K562 (cell line): ENCODE measurements around the gene MTMR6. TPM values are rescaled to one million over a fixed set of nuclear protein-coding genes. Genes with fewer than 3 reads are reported as not detected.

Experiments
- BCOR ChIP-seq: fragments of 450-650 bp; IDR thresholded peaks from 2 replicates; pipeline ENCODE4 v1.6.1; 2016
- DDX20 ChIP-seq: fragments of 450-650 bp; IDR thresholded peaks from 2 replicates; pipeline ENCODE4 v1.6.1; 2016; ENCODE audit warnings: missing genetic modification characterization, low read depth, mild to moderate bottlenecking, missing compliant biosample characterization, moderate library complexity
- DIDO1 ChIP-seq: fragments of 450-650 bp; IDR thresholded peaks from 2 replicates; pipeline ENCODE4 v1.6.1; 2016; ENCODE audit warnings: low read depth, missing biosample characterization, missing genetic modification characterization
- DLX4 ChIP-seq: fragments of 250-450 bp; sonication (Bioruptor Pico); IDR thresholded peaks from 2 replicates; pipeline ENCODE4 v1.6.1; 2021; ENCODE audit warnings: mild to moderate bottlenecking
- DMBX1 ChIP-seq: fragments of 250-450 bp; sonication (Bioruptor Pico); IDR thresholded peaks from 2 replicates; pipeline ENCODE4 v1.8.0; 2022; ENCODE audit warnings: inconsistent platforms, mild to moderate bottlenecking, moderate library complexity, borderline replicate concordance
- ELF4 ChIP-seq: fragments of 450-650 bp; formaldehyde crosslinking; IDR thresholded peaks from 2 replicates; pipeline ENCODE4 v1.4.0; 2022; ENCODE audit warnings: missing genetic modification characterization
- FOXA1 ChIP-seq: fragments of 450-650 bp; IDR thresholded peaks from 2 replicates; pipeline ENCODE4 v1.6.1; 2016; ENCODE audit warnings: mild to moderate bottlenecking, borderline replicate concordance
- GATA2 ChIP-seq: sonication (generic); formaldehyde crosslinking; IDR thresholded peaks from 2 replicates; pipeline ENCODE4 v1.4.0; 2020; ENCODE audit warnings: mild to moderate bottlenecking, missing genetic modification reagents
- LCOR ChIP-seq: sonication (generic); formaldehyde crosslinking; IDR thresholded peaks from 2 replicates; pipeline ENCODE4 v1.8.0; 2022; ENCODE audit warnings: mild to moderate bottlenecking, missing genetic modification reagents
- NFE2 ChIP-seq: IDR thresholded peaks from 2 replicates; pipeline ENCODE4 v1.6.1; 2014; ENCODE audit warnings: antibody characterized with exemption, low read depth
- NR2C2 ChIP-seq, 2 experiments: fragments of 200-800 bp in 1 of 2; sonication (Bioruptor generic) in 1 of 2; sonication (generic) in 1 of 2; formaldehyde crosslinking in 1 of 2; IDR thresholded peaks; 2 replicates each; pipeline versions ENCODE4 v1.6.1 to v1.8.0; 2016 to 2022; ENCODE audit warnings: mild to moderate bottlenecking in 1 of 2, missing compliant biosample characterization in 1 of 2, missing genetic modification characterization in 1 of 2, missing genetic modification reagents in 1 of 2
- POLR2A ChIP-seq: fragments of 450-650 bp; conservative IDR thresholded peaks from 2 replicates; pipeline ENCODE4 v1.6.1; 2016
- POLR2AphosphoS2 ChIP-seq: IDR thresholded peaks from 2 replicates; pipeline ENCODE4 v1.6.1; 2012; ENCODE audit warnings: low read length, improper control_type of control experiment
- POLR2H ChIP-seq: IDR thresholded peaks from 2 replicates; pipeline ENCODE4 v1.6.1; 2016; ENCODE audit warnings: missing genetic modification characterization, low read depth, mild to moderate bottlenecking, control low read depth, missing compliant biosample characterization, moderate library complexity
- RBBP5 ChIP-seq: fragments of 200-600 bp; sonication (generic); IDR thresholded peaks from 2 replicates; pipeline ENCODE4 v1.6.1; 2012; ENCODE audit warnings: borderline replicate concordance, mild to moderate bottlenecking, low read length, control low read depth, inconsistent platforms; ENCODE audit not compliant: insufficient read depth, poor library complexity, severe bottlenecking
- RBM39 ChIP-seq: fragments of 200-400 bp; formaldehyde crosslinking; optimal IDR thresholded peaks from 2 replicates; pipeline ENCODE3; 2018; ENCODE audit warnings: low read depth, low read length
- SMARCB1 ChIP-seq: IDR thresholded peaks from 2 replicates; pipeline ENCODE4 v1.6.1; 2011; ENCODE audit warnings: improper control_type of control experiment, low read depth; ENCODE audit not compliant: insufficient read length
- SMARCE1 ChIP-seq: fragments of 450-650 bp; IDR thresholded peaks from 2 replicates; pipeline ENCODE4 v1.7.1; 2016; ENCODE audit warnings: mild to moderate bottlenecking
- TARDBP ChIP-seq: fragments of 450-650 bp; IDR thresholded peaks from 2 replicates; pipeline ENCODE4 v1.6.1; 2016
- XRCC3 ChIP-seq: fragments of 450-650 bp; IDR thresholded peaks from 2 replicates; pipeline ENCODE4 v1.6.1; 2017; ENCODE audit warnings: mild to moderate bottlenecking, moderate library complexity
- XRCC5 ChIP-seq: fragments of 200-400 bp; formaldehyde crosslinking; IDR thresholded peaks from 2 replicates; pipeline ENCODE4 v1.6.1; 2017; ENCODE audit warnings: low read depth, mild to moderate bottlenecking, low read length
- ZFP30 ChIP-seq: fragments of 250-450 bp; sonication (Bioruptor Pico); IDR thresholded peaks from 2 replicates; pipeline ENCODE4 v1.8.0; 2022; ENCODE audit warnings: moderate library complexity, mild to moderate bottlenecking, inconsistent platforms, borderline replicate concordance
- ZNF41 ChIP-seq: fragments of 250-450 bp; sonication (Bioruptor Pico); conservative IDR thresholded peaks from 2 replicates; pipeline ENCODE4 v1.4.0; 2020; ENCODE audit warnings: mild to moderate bottlenecking
- ZNF584 ChIP-seq: fragments of 200-800 bp; sonication (Bioruptor generic); IDR thresholded peaks from 2 replicates; pipeline ENCODE4 v1.6.1; 2016; ENCODE audit warnings: low read depth, mild to moderate bottlenecking, missing genetic modification characterization, missing compliant biosample characterization
- polyA plus RNA-seq, 8 experiments: library from polyadenylated mRNA; depleted of rRNA in 4 of 8; stranded (reverse) in 5 of 8; unstranded in 3 of 8; fragments of >200 nt; fragmentation: Nextera tagmentation in 2 of 8; fragmentation: Illumina TruSeq in 1 of 8; extraction: Ambion mirVana in 2 of 8; extraction: Trizol in 1 of 8; gene quantifications; 2 replicates each; pipeline versions ENCODE4 v1.2.1 to v1.2.3, GENCODE V29; 2011 to 2014; ENCODE audit warnings: inconsistent platforms in 1 of 8, missing spikeins in 1 of 8
- total RNA-seq, 7 experiments: library from RNA; depleted of rRNA in 6 of 7; stranded (reverse); fragments of >200 nt in 6 of 7; fragmentation: Illumina TruSeq in 2 of 7; extraction: Trizol in 2 of 7; gene quantifications; 2 replicates each; pipeline versions ENCODE4 v1.2.1 to v1.2.3, GENCODE V29; 2011 to 2021; ENCODE audit warnings: low replicate concordance in 1 of 7
- TF ChIP-seq, protein P1 (sequence below): fragments of 450-650 bp; formaldehyde crosslinking; IDR thresholded peaks from 2 replicates; pipeline ENCODE4 v1.4.0; 2022; ENCODE audit warnings: mild to moderate bottlenecking, moderate library complexity
- TF ChIP-seq, protein P2 (sequence below): fragments of 250-450 bp; sonication (Bioruptor Pico); IDR thresholded peaks from 2 replicates; pipeline ENCODE4 v1.9.0; 2021; ENCODE audit warnings: mild to moderate bottlenecking
- TF ChIP-seq, protein P3 (sequence below): fragments of 450-650 bp; conservative IDR thresholded peaks from 2 replicates; pipeline ENCODE4 v1.6.1; 2016; ENCODE audit warnings: missing genetic modification characterization, low read depth, mild to moderate bottlenecking, control low read depth, missing compliant biosample characterization

MTMR6 gene
- total and polyA plus RNA-seq, 9 of the 15 experiments (the other 6 are each of a cell fraction or from before 2014, with no cell fraction given) = 3.9 to 10.8 (median 7.7) TPM

GRCh38 chr13:25301347-25302113 lies 14.2 kb upstream of the MTMR6 start, which contains the start of gene NUP58 (continued):
- TF ChIP-seq, protein P1, sequence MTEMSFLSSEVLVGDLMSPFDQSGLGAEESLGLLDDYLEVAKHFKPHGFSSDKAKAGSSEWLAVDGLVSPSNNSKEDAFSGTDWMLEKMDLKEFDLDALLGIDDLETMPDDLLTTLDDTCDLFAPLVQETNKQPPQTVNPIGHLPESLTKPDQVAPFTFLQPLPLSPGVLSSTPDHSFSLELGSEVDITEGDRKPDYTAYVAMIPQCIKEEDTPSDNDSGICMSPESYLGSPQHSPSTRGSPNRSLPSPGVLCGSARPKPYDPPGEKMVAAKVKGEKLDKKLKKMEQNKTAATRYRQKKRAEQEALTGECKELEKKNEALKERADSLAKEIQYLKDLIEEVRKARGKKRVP (CRISPR knock-in tag) = no peak
- TF ChIP-seq, protein P2, sequence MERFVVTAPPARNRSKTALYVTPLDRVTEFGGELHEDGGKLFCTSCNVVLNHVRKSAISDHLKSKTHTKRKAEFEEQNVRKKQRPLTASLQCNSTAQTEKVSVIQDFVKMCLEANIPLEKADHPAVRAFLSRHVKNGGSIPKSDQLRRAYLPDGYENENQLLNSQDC = no peak
- TF ChIP-seq POLR2A (peak; percentile 91), BCOR (no peak), RBM39 (no peak), SMARCE1 (no peak), ZNF41 (CRISPR knock-in tag) (no peak), ZFP30 (CRISPR knock-in tag) (no peak), DIDO1 (tag) (no peak), XRCC5 (no peak), DMBX1 (no peak), DLX4 (CRISPR knock-in tag) (no peak), DDX20 (tag) (no peak), POLR2AphosphoS2 (no peak), TARDBP (no peak), LCOR (CRISPR knock-in tag) (peak; percentile 60; the same call in 1 of the 2 replicates), POLR2H (tag) (peak; percentile 68), GATA2 (no peak), RBBP5 (peak; percentile 76), ELF4 (no peak), XRCC3 (no peak), FOXA1 (no peak), SMARCB1 (no peak), NFE2 (no peak), NR2C2 (CRISPR knock-in tag; IDR thresholded peaks at IDR 0.05) (no peak), NR2C2 (tag; IDR thresholded peaks at IDR 0.05) (peak; percentile 33; the same call in 1 of the 2 replicates), ZNF584 (CRISPR knock-in tag) (no peak)
- TF ChIP-seq, protein P3, sequence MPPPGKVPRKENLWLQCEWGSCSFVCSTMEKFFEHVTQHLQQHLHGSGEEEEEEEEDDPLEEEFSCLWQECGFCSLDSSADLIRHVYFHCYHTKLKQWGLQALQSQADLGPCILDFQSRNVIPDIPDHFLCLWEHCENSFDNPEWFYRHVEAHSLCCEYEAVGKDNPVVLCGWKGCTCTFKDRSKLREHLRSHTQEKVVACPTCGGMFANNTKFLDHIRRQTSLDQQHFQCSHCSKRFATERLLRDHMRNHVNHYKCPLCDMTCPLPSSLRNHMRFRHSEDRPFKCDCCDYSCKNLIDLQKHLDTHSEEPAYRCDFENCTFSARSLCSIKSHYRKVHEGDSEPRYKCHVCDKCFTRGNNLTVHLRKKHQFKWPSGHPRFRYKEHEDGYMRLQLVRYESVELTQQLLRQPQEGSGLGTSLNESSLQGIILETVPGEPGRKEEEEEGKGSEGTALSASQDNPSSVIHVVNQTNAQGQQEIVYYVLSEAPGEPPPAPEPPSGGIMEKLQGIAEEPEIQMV (tag) = peak; percentile 97
